Liver (tissue), 3 donors: ENCODE results near the gene AADACL4.
"Not testable (repeated sequence)": the region's sequence is repeated elsewhere in the genome, so short reads cannot be mapped to it uniquely, and the experiment has no call there.

Experiments
- EGR1 ChIP-seq, 2 donors: IDR thresholded peaks; 2 replicates each; pipeline ENCODE4 v1.6.1; 2016 to 2018; ENCODE audit warnings: antibody characterized with exemption in 2 of 2, low read depth in 2 of 2
- JUND ChIP-seq, 2 donors: IDR thresholded peaks; 2 replicates each; pipeline ENCODE4 v1.6.1; 2016; ENCODE audit warnings: antibody characterized with exemption in 2 of 2
- RAD21 ChIP-seq, 2 donors: IDR thresholded peaks; 2 replicates each; pipeline ENCODE4 v1.6.1; 2016; ENCODE audit warnings: antibody characterized with exemption in 2 of 2, mild to moderate bottlenecking in 2 of 2
- TAF1 ChIP-seq: conservative IDR thresholded peaks from 2 replicates; pipeline ENCODE4 v1.6.1; 2016; ENCODE audit warnings: antibody characterized with exemption, mild to moderate bottlenecking
- YY1 ChIP-seq: IDR thresholded peaks from 2 replicates; pipeline ENCODE4 v1.6.1; 2016; ENCODE audit warnings: antibody characterized with exemption, mild to moderate bottlenecking
- ZBTB33 ChIP-seq: IDR thresholded peaks from 2 replicates; pipeline ENCODE4 v1.6.1; 2016; ENCODE audit warnings: antibody characterized with exemption
- TF ChIP-seq, protein P1 (sequence below): fragments of 150-350 bp; IDR thresholded peaks from 2 replicates; pipeline ENCODE4 v1.5.1; 2017; ENCODE audit warnings: improper control_type of control experiment, low read depth, low read length; ENCODE audit not compliant: missing input control
- TF ChIP-seq, protein P2 (sequence below): IDR thresholded peaks from 2 replicates; pipeline ENCODE4 v1.6.1; 2016; ENCODE audit warnings: antibody characterized with exemption
- donor health status: healthy.
- donor health status: healthy.

DNA sequence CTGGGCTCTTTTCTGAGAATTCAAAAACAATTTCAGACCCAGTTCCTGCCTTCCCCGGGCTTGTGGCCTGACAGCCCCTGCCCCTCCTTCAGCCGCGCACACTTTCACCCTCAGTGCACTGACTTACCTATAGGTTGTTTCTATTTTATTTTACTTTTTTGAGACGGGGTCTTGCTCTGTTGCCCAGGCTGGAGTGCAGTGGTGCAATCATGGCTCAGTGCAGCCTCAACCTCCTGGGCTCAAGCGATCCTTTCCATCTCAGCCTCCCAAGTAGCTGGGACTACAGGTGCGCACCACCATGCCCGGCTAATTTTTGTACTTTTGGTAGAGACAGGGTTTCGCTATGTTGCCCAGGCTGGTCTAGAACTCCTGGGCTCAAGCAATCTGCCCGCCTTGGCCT, 1.5 kb downstream of the AADACL4 start:
- TF ChIP-seq RAD21 (IDR thresholded peaks at IDR 0.05); YY1; EGR1 (IDR thresholded peaks at IDR 0.05; ENCODE audit: low read depth in 2 of 2); TAF1; JUND (IDR thresholded peaks at IDR 0.05); ZBTB33: not testable (repeated sequence)
- TF ChIP-seq, protein P1, sequence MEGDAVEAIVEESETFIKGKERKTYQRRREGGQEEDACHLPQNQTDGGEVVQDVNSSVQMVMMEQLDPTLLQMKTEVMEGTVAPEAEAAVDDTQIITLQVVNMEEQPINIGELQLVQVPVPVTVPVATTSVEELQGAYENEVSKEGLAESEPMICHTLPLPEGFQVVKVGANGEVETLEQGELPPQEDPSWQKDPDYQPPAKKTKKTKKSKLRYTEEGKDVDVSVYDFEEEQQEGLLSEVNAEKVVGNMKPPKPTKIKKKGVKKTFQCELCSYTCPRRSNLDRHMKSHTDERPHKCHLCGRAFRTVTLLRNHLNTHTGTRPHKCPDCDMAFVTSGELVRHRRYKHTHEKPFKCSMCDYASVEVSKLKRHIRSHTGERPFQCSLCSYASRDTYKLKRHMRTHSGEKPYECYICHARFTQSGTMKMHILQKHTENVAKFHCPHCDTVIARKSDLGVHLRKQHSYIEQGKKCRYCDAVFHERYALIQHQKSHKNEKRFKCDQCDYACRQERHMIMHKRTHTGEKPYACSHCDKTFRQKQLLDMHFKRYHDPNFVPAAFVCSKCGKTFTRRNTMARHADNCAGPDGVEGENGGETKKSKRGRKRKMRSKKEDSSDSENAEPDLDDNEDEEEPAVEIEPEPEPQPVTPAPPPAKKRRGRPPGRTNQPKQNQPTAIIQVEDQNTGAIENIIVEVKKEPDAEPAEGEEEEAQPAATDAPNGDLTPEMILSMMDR, result not testable (repeated sequence)
- TF ChIP-seq, protein P2, sequence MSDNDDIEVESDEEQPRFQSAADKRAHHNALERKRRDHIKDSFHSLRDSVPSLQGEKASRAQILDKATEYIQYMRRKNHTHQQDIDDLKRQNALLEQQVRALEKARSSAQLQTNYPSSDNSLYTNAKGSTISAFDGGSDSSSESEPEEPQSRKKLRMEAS, result not testable (repeated sequence)
